Amygdala (tissue), 56 donors: ENCODE results near the gene ERICH4.
A peak's percentile ranks its signal among the peaks of the same experiment; 100 is the strongest.
"Not testable (repeated sequence)": the region's sequence is repeated elsewhere in the genome, so short reads cannot be mapped to it uniquely, and the experiment has no call there.

Experiments
- DNase-seq, 56 donors: peaks; one replicate each; lab custom pipeline; 2025; lab: John Stamatoyannopoulos, UW

The ERICH4 gene, protein sequence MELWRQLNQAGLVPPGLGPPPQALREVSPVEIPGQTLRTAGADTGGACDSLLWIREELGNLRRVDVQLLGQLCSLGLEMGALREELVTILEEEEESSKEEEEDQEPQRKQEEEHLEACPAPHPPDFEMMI

GRCh38 chr19:41442473-41443355, at the start of gene ERICH4:
ERICH4 (plus strand) TSS chr19:41443156; CDS start chr19:41443170, 14 bp downstream.
- no peak for DNase-seq

- DNase-seq = no peak
These were observed 47.6 kb upstream of the ERICH4 start for GRCh38 chr19:41395355-41395754.

DNA sequence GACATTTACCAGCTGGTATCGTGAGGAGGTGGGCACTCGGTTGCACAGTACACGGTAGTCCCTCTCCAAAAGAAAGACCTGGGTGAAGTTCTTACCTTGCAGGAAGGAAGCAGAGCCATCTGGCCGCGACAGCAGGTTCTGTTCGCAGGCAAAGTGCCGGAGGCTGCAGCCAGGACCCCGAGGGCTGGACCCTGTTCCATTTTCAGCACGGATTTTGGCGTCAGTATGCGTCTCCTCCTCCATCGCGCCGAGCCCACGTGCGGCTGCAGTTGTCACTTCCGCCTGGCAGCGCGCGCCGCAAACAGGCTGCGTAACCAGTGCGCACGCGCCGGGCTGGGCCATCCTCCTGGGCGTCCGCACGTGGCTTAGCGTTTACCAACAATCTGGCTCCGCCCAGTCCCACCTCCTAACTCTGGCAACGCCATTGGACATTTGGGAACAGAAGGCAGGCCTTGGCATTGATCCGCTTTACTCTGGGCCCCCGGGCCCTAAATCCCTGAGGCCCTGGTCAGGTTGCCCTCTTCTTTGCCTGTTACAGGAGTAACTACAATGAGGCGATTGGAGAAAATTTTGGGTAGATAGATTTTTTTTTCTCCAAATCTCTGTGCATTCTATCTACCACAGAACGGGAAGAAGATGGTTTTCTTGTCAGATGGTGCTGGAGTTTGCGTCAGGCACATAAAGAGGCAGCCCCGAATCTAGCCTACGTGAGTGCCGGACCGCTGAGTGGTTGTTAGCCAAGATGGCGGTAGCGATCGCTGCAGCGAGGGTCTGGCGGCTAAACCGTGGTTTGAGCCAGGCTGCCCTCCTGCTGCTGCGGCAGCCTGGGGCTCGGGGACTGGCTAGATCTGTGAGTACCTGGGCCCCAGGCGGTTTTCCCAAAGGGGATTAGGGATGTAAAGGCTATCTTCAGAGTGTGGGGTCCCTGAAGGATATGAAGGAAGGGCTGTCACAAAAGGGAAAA, 45.6 kb upstream of the ERICH4 start, which contains the start of the genes BCKDHA and EXOSC5:
BCKDHA (plus strand) TSS at position 733 of the 964 bp plus-strand sequence; CDS start at position 743, 10 bp downstream.
EXOSC5 (minus strand) TSS at position 274 of the 964 bp plus-strand sequence; CDS start at position 243, 31 bp downstream.
- peak; percentile 75 to 100 (median 98) for DNase-seq

- no peak for DNase-seq
These were observed 44.9 kb upstream of the ERICH4 start for GRCh38 chr19:41398050-41398418.

DNA sequence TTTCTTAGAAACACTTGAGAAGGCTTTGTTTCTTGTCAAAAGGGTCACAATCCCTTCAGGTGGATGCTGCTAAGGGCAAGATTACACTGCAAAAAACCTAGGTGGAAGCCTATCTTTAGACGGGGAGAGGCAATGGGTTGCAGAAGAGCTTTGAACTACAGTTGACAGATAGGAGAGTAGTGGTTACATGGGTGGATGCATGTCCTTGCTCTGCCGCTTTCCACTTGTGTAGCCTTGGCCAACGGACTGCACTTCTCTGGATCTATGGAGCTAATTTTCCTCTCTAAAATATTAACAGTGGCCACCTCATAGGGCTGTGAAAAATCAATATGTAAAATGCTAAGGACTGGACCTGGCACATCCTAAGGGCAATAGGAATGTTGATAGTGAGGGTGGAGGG, 44.4 kb upstream of the ERICH4 start:
- no peak for DNase-seq

DNA sequence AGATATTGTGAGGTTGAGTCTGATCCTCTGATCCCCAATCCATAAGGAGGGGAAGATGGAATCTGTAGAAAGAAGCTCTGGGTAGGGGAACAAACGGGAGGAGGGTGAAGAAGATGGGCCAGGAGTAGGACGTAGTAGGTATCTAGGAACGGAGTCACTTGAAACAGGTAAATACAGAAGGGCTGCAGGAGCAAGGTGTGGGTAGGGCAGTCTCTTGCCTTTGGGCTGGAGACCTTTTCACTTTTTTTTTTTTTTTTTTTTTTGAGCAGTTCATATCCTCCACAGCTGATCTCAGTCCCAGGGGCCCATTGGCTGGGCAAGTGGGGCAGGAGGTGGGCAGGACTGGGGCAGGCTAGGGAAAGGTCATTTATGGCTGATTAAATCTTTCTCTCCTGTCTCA, 43.9 kb upstream of the ERICH4 start:
- DNase-seq = no peak

DNA sequence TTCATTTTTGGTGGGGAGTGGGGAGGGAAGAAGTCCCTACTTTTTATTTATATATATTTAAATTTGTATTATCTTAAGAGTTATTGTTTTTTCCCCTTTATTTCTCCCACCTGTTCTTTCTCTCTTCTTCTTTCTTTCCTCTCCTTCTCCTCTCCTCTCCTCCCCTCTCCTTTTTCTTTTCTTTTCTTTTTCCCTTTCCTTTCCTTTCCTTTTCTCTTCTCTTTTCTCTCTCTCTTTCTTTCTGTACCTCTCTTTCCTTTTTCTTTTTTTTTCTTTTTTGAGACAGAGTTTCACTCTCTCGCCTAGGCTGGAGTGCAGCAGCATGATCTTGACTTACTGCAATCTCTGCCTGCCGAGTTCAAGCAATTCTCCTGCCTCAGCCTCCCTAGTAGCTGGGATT, 43.4 kb upstream of the ERICH4 start:
- DNase-seq = no peak

DNA sequence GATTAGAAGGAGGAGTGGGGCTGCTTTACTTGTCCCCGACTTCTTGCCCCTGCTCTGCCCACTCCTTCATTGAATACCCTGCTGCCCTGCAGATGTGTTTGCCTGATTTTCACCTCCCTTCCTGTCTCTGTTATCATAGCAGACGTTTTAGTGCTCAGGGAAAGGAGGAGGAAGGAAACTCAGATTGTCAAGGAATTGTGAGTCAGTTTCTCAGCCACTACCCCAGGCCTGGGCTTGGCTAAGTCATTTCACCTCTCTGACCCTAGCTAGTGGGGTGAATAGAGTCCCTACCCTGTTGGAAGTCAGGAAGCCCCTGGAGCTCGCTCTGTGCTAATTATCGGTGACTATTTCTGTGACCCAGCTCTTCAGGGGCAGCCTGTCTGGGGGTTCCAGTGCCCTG, 41.5 kb upstream of the ERICH4 start:
- no peak for DNase-seq

- no peak for DNase-seq
These were observed 40.9 kb upstream of the ERICH4 start for GRCh38 chr19:41402010-41402409.

- DNase-seq = no peak
These were observed 39.6 kb upstream of the ERICH4 start for GRCh38 chr19:41403181-41403970.

- no peak for DNase-seq
These were observed 37.2 kb upstream of the ERICH4 start for GRCh38 chr19:41405776-41406175.

GRCh38 chr19:41407271-41407670, 35.7 kb upstream of the ERICH4 start:
- DNase-seq = no peak

GRCh38 chr19:41408256-41408655, 34.7 kb upstream of the ERICH4 start:
- no peak for DNase-seq

DNA sequence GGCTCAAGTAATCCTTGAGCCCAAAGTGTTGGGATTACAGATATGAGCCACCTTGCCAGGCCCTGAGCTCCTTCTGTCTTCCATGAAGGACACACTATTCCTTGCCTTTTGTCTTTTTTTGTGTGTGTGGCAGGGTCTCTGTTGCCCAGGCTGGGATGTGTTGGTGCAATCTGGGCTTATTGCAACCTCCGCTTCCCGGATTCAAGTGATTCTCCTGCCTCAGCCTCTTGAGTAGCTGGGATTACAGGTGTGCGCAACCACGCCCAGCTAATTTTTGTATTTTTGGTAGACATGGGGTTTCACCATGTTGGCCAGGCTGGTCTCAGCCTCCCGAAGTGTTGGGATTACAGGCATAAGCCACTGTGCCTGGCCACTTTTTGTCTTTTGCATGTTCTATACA, 34.1 kb upstream of the ERICH4 start:
- DNase-seq = not testable (repeated sequence)

DNA sequence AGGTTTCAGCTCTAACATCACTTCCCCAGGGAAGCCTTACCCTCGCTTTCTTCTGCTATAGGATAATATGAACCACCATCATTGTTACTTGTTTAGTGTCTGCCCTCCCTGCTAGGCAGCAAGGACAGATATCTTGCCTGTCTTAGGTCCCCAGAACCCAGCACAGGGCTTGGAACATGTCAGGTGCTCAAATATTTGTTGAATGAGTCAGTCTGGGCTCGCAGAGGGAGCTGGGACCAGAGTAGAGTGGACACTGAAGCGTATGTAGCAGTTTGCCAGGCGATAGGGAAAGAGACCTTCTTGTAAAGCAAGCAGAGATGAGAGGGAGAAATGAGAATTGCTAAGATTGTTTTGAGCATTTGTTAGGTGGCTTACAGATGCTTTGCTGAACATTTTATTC, 33.7 kb upstream of the ERICH4 start:
- DNase-seq = no peak

- no peak for DNase-seq
These were observed 32.5 kb upstream of the ERICH4 start for GRCh38 chr19:41410336-41411054.

DNA sequence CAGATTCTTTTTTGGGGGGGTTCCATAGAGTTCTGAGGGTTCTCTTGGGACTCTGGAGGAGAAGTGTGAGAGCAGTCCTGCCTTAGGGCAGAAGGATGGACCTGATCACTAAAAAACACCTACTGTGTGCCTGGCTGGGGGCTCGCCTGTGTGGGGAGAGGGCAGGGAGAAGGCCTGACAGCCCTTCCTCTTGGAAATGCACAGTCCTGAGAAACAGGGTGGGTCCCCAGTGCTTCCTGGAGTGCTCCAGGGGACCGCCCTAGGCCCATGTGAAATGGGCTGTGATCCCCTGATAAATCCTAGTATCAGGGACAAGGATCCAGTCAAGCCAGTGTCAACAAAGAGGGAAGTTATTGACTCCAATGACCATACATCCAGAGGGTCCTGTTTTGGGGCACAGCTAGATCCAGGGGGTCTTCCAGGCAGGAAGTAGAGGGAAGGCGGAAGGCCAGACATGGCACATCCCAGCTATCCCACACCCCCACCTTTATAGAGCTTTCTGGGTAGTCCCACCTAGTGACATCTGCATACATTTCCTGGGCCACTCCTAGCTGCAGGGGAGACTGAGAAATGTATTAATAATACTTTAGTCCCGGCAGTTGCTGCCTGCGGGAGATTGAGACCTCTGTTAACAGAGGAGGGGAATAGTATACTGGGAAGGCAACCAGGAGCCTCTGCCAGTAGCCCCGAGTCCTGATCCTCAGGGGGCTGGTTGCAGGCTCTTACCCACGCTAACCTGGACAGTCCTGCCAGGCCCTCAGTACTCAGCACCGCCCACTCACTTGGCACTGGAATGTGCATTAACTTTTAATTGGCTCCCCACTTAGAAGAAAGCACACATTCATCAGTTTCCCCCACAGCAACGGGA, 31.6 kb upstream of the ERICH4 start:
- DNase-seq = no peak

GRCh38 chr19:41411968-41412265, 31.0 kb upstream of the ERICH4 start:
- DNase-seq = peak in 42 of 56 donors; percentile 13 to 86 (median 49)
